SK-N-SH (cell line): ENCODE results near the gene ABCG4. TPM values are rescaled to one million over a fixed set of nuclear protein-coding genes. Genes with fewer than 3 reads are reported as not detected.

Experiments used
- CTCF ChIA-PET: fragments of 300-600, 350-600 bp; formaldehyde crosslinking; extraction: SDS; loops from one replicate; lab custom pipeline; 2021; lab: Yijun Ruan, JAX
- POLR2A ChIA-PET: fragments of 350-600 bp; sonication (Branson Sonifier 250); formaldehyde crosslinking; extraction: SDS; loops from one replicate; lab custom pipeline; 2020; ENCODE audit warnings: antibody characterized with exemption, inconsistent platforms; lab: Yijun Ruan, JAX
- DNase-seq: peaks from one replicate; pipeline ENCODE4 v3.0.0; 2012
- H2AFZ ChIP-seq: fragments of 200-600 bp; sonication (generic); 2 replicates; pipeline ENCODE4 v1.8.1; 2016; ENCODE audit warnings: antibody characterized with exemption, mild to moderate bottlenecking, low read depth
- H3F3A ChIP-seq: fragments of 200-600 bp; sonication (generic); replicated peaks from 2 replicates; pipeline ENCODE3; 2016; ENCODE audit warnings: antibody characterized with exemption, mild to moderate bottlenecking; ENCODE audit not compliant: insufficient read depth
- H3K27ac ChIP-seq, 2 experiments: fragments of 200-500 bp in 1 of 2; fragments of 200-600 bp in 1 of 2; sonication (Bioruptor generic) in 1 of 2; sonication (generic), shearing (Covaris generic) in 1 of 2; 2 replicates each; pipeline versions ENCODE4 v1.5.1 to v1.6.1; 2014 to 2016; ENCODE audit warnings: low read depth in 2 of 2, inconsistent platforms in 1 of 2, low read length in 1 of 2, mild to moderate bottlenecking in 1 of 2, mixed read lengths in 1 of 2
- H3K27me3 ChIP-seq: fragments of 200-600 bp; sonication (generic), shearing (Covaris generic); 2 replicates; pipeline ENCODE4 v1.6.1; 2016; ENCODE audit warnings: mixed run types; ENCODE audit not compliant: insufficient read depth
- H3K36me3 ChIP-seq, 2 experiments: fragments of 200-500 bp in 1 of 2; fragments of 200-600 bp in 1 of 2; sonication (Bioruptor generic) in 1 of 2; sonication (generic) in 1 of 2; replicated peaks in 1 of 2; 2 replicates each; pipeline versions ENCODE3 to v1.5.1; 2014 to 2016; ENCODE audit warnings: low read length in 1 of 2, mild to moderate bottlenecking in 1 of 2; ENCODE audit not compliant: insufficient read depth in 2 of 2, control insufficient read depth in 1 of 2
- H3K4me1 ChIP-seq, 2 experiments: fragments of 200-500 bp in 1 of 2; fragments of 200-600 bp in 1 of 2; sonication (Bioruptor generic) in 1 of 2; sonication (generic), shearing (Covaris generic) in 1 of 2; 2 replicates each; pipeline versions ENCODE4 v1.5.1 to v1.6.1; 2014 to 2016; ENCODE audit warnings: low read depth in 1 of 2, low read length in 1 of 2, mixed run types in 1 of 2; ENCODE audit not compliant: insufficient read depth in 2 of 2, control insufficient read depth in 1 of 2
- H3K4me2 ChIP-seq: fragments of 200-600 bp; sonication (generic), shearing (Covaris generic); 2 replicates; pipeline ENCODE4 v1.6.1; 2017; ENCODE audit warnings: mixed run types
- H3K4me3 ChIP-seq, 2 experiments: fragments of 200-500 bp in 1 of 2; fragments of 200-600 bp in 1 of 2; sonication (Bioruptor generic) in 1 of 2; sonication (generic), shearing (Covaris generic) in 1 of 2; 2 replicates each; pipeline versions ENCODE4 v1.5.1 to v1.8.1; 2014 to 2016; ENCODE audit warnings: low read depth in 2 of 2, inconsistent platforms in 1 of 2, low read length in 1 of 2, mild to moderate bottlenecking in 1 of 2, mixed read lengths in 1 of 2, moderate library complexity in 1 of 2
- H3K79me2 ChIP-seq: fragments of 200-600 bp; sonication (generic); 2 replicates; pipeline ENCODE4 v1.8.1; 2017; ENCODE audit warnings: mild to moderate bottlenecking; ENCODE audit not compliant: insufficient read depth
- H3K9ac ChIP-seq: fragments of 200-600 bp; sonication (generic); 2 replicates; pipeline ENCODE4 v1.6.1; 2017; ENCODE audit warnings: mixed run types
- H3K9me2 ChIP-seq: fragments of 200-600 bp; sonication (generic); 2 replicates; pipeline ENCODE4 v1.6.1; 2017; ENCODE audit warnings: mixed run types
- H3K9me3 ChIP-seq: fragments of 200-600 bp; sonication (generic); 2 replicates; pipeline ENCODE4 v1.6.1; 2017; ENCODE audit warnings: mixed run types, mild to moderate bottlenecking, moderate library complexity
- H4K20me1 ChIP-seq: fragments of 200-600 bp; sonication (generic); 2 replicates; pipeline ENCODE4 v1.6.1; 2017; ENCODE audit warnings: mild to moderate bottlenecking, mixed run types; ENCODE audit not compliant: insufficient read depth
- FOSL2 ChIP-seq: IDR thresholded peaks from 2 replicates; pipeline ENCODE4 v1.4.0; 2012; ENCODE audit warnings: low read depth, mild to moderate bottlenecking, moderate library complexity, borderline replicate concordance
- FOXJ3 ChIP-seq: sonication (generic); formaldehyde crosslinking; IDR thresholded peaks from 2 replicates; pipeline ENCODE4 v1.5.1; 2020; ENCODE audit warnings: mild to moderate bottlenecking, missing genetic modification reagents
- FOXM1 ChIP-seq: IDR thresholded peaks from 2 replicates; pipeline ENCODE4 v1.4.0; 2012; ENCODE audit warnings: low read depth, mild to moderate bottlenecking
- RXRA ChIP-seq: IDR thresholded peaks from 2 replicates; pipeline ENCODE4 v1.4.0; 2012; ENCODE audit warnings: low read depth, mild to moderate bottlenecking, borderline replicate concordance
- TAF1 ChIP-seq: IDR thresholded peaks from 2 replicates; pipeline ENCODE4 v1.6.1; 2012; ENCODE audit warnings: low read depth, mild to moderate bottlenecking, low read length, moderate library complexity, borderline replicate concordance
- WGBS: methylation state at CpG from one replicate; pipeline ENCODE4 v1.1.6; 2017; ENCODE audit warnings: low lambda C conversion rate; 5-methylcytosine and 5-hydroxymethylcytosine counted together
- polyA plus RNA-seq, 3 experiments: library from polyadenylated mRNA; depleted of rRNA; stranded (reverse); fragments of >200 nt; gene quantifications; 2 replicates each; pipeline ENCODE4 v1.2.3, GENCODE V29; 2012
- TF ChIP-seq, protein P1 (sequence below): fragments of 200-600 bp; sonication (generic); IDR thresholded peaks from 2 replicates; pipeline ENCODE4 v1.6.1; 2017; ENCODE audit warnings: antibody characterized with exemption, mild to moderate bottlenecking, moderate library complexity

Gene ABCG4
- polyA plus RNA-seq, 1 of the 3 experiments (the other 2 are of a cell fraction), result 0.72 TPM

DNA sequence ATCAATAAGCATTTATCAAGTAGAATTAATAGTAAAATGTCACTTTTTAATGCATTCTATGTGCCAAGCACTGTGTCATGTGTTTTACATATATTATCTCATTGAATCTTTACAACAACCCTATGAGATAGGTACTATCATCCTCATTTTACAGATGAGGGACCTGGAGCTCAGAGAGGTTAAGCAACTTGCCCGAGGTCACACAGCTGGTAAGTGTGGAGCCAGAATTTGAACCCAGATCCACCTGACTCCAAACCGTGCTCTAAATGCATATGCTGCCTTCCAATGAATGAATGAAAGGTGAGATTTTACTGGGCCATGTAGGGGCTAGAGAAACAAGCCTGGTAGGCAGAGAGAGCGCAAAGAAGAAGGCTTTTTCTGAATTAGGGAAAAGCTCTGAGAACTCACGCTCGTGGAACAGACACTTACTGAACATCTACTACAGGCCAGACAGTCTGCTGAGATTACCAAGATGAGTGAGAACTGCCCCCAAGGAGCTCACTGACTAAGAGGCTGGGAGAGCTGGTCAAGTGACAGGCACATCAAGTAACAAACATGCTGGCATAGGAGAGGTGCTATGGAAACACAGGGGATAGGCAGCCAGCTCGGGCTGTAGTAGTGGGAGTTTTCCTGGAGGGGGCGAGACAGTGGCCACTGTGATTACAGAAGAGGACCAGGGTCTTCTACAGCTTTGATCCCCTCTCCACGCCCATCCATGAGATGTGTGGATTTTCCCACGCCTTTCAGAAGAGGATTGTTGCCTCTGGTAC is 4.4 kb downstream of the ABCG4 start:
- Histone ChIP-seq H3K9me2 (no peaks in the 10 kb centered on the region), H3K4me3 (no peak overlapping the region), H3K79me2 (no peaks in the 10 kb centered on the region), H3K4me2 (no peak overlapping the region), H3K9ac (no peak overlapping the region), H3K36me3 (no peaks in the 10 kb centered on the region), H3K9me3 (no peaks in the 10 kb centered on the region), H3K27me3 (no peaks in the 10 kb centered on the region), H2AFZ (no peak overlapping the region), H4K20me1 (no peaks in the 10 kb centered on the region), H3K4me1 (peaks cover 0 to 9% of the 10 kb centered on the region in 2 experiments; a peak in 1 of 4 replicates), H3K27ac (no peak overlapping the region), H3F3A (no peaks in the 10 kb centered on the region)
- 80% methylated on average over 9 of the region's 9 CpGs for WGBS
- TF ChIP-seq, protein P1, sequence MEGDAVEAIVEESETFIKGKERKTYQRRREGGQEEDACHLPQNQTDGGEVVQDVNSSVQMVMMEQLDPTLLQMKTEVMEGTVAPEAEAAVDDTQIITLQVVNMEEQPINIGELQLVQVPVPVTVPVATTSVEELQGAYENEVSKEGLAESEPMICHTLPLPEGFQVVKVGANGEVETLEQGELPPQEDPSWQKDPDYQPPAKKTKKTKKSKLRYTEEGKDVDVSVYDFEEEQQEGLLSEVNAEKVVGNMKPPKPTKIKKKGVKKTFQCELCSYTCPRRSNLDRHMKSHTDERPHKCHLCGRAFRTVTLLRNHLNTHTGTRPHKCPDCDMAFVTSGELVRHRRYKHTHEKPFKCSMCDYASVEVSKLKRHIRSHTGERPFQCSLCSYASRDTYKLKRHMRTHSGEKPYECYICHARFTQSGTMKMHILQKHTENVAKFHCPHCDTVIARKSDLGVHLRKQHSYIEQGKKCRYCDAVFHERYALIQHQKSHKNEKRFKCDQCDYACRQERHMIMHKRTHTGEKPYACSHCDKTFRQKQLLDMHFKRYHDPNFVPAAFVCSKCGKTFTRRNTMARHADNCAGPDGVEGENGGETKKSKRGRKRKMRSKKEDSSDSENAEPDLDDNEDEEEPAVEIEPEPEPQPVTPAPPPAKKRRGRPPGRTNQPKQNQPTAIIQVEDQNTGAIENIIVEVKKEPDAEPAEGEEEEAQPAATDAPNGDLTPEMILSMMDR, result peak; percentile 13; the same call in 1 of the 2 replicates
- TF ChIP-seq TAF1, result no peak
- no peak for TF ChIP-seq FOSL2
- TF ChIP-seq RXRA, result no peak
- POLR2A ChIA-PET, result interaction anchor here (1.2 kb wide), 1 partner anchor 53 kb away, joined by 3 read pairs; no protein-coding TSS in a partner anchor
- DNase-seq, result no peak
- CTCF ChIA-PET, result interaction anchor here (0.5 to 8.9 kb wide), 12 partner anchors 9 to 1087 kb away, joined by 3 to 48 read pairs (median 4); partner anchors contain the start of genes CBL, NLRX1 and POU2F3

DNA sequence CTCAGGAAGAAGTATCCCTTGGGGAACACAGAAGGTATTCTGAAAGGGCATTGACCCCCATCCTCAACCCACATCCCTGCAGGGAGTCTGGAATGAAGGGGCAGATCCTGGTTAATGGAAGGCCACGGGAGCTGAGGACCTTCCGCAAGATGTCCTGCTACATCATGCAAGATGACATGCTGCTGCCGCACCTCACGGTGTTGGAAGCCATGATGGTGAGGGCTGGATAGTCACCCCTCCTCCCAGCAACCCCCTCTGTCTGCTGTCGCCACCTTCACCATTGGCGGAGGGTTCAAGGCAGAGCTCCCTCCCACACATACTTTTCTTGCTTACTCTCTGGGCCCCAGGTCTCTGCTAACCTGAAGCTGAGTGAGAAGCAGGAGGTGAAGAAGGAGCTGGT is 5.3 kb downstream of the ABCG4 start:
- H3K79me2 ChIP-seq, result no peaks in the 10 kb centered on the region
- H2AFZ ChIP-seq, result no peak overlapping the region
- no peaks in the 10 kb centered on the region for H3K27me3 ChIP-seq
- POLR2A ChIA-PET, result no interaction called here
- no peak overlapping the region for H3K9ac ChIP-seq
- 97% methylated on average over 6 of the region's 6 CpGs for WGBS
- H4K20me1 ChIP-seq, result no peaks in the 10 kb centered on the region
- TF ChIP-seq FOXJ3 (CRISPR knock-in tag), result no peak
- no peak for TF ChIP-seq FOXM1
- H3K36me3 ChIP-seq, result no peaks in the 10 kb centered on the region
- no peak overlapping the region for H3K4me2 ChIP-seq
- DNase-seq, result no peak
- H3K4me3 ChIP-seq, result no peak overlapping the region
- H3F3A ChIP-seq, result no peaks in the 10 kb centered on the region
- H3K4me1 ChIP-seq, result peaks cover 0 to 4% of the 10 kb centered on the region in 2 experiments; a peak in 1 of 4 replicates
- H3K9me2 ChIP-seq, result no peaks in the 10 kb centered on the region
- CTCF ChIA-PET, result interaction anchor here (0.8 to 8.9 kb wide), 8 partner anchors 9 to 186 kb away, joined by 3 to 48 read pairs (median 8); partner anchors contain the start of genes CBL and NLRX1
- no peaks in the 10 kb centered on the region for H3K9me3 ChIP-seq
- no peak overlapping the region for H3K27ac ChIP-seq
